ENCODE results near the gene OR10J1.

The OR10J1 gene

GRCh38 chr1:159430985-159431384, 8.5 kb upstream of the OR10J1 start:
- H3K4me3 ChIP-seq (ENCODE audit: low read depth, low read length) = no peak overlapping the region
- TF ChIP-seq CTCF (IDR thresholded peaks at IDR 0.05; ENCODE audit: insufficient read depth, low read depth, low read length, missing control alignments) = no peak
- DNase-seq (ENCODE audit: low read depth) = no peak

- no peak for TF ChIP-seq CTCF (IDR thresholded peaks at IDR 0.05; ENCODE audit: insufficient read depth, low read depth, low read length, missing control alignments)
- H3K4me3 ChIP-seq (ENCODE audit: low read depth, low read length) = no peak within 1 kb of the TSS
- DNase-seq (ENCODE audit: low read depth) = no peak
Observed at GRCh38 chr1:159431904-159432303, 7.6 kb upstream of the OR10J1 start, which contains the start of gene OR10J4. Gene OR10J4 (plus strand): TSS chr1:159432204.

GRCh38 chr1:159436469-159436868, 3.1 kb upstream of the OR10J1 start:
- H3K4me3 ChIP-seq (ENCODE audit: low read depth, low read length) = no peak overlapping the region
- no peak for TF ChIP-seq CTCF (IDR thresholded peaks at IDR 0.05; ENCODE audit: insufficient read depth, low read depth, low read length, missing control alignments)
- no peak for DNase-seq (ENCODE audit: low read depth)

- no peak for TF ChIP-seq CTCF (IDR thresholded peaks at IDR 0.05; ENCODE audit: insufficient read depth, low read depth, low read length, missing control alignments)
- H3K4me3 ChIP-seq (ENCODE audit: low read depth, low read length) = no peak overlapping the region
- DNase-seq (ENCODE audit: low read depth) = no peak
Observed at GRCh38 chr1:159441360-159441759, 1.8 kb downstream of the OR10J1 start.

- DNase-seq (ENCODE audit: low read depth) = no peak
- TF ChIP-seq CTCF (IDR thresholded peaks at IDR 0.05; ENCODE audit: insufficient read depth, low read depth, low read length, missing control alignments) = no peak
Observed at GRCh38 chr1:159442428-159442827, 2.9 kb downstream of the OR10J1 start.

GRCh38 chr1:159443066-159443750, 3.7 kb downstream of the OR10J1 start:
- TF ChIP-seq CTCF (IDR thresholded peaks at IDR 0.05; ENCODE audit: insufficient read depth, low read depth, low read length, missing control alignments) = no peak
- no peak overlapping the region for H3K4me3 ChIP-seq (ENCODE audit: low read depth, low read length)
- no peak for DNase-seq (ENCODE audit: low read depth)

More at GRCh38 chr1:159442428-159442827, 2.9 kb downstream of the OR10J1 start:
- H3K4me3 ChIP-seq (ENCODE audit: low read depth, low read length) = no peak overlapping the region

GRCh38 chr1:159444511-159444910, 5.0 kb downstream of the OR10J1 start:
- no peak overlapping the region for H3K4me3 ChIP-seq (ENCODE audit: low read depth, low read length)
- no peak for TF ChIP-seq CTCF (IDR thresholded peaks at IDR 0.05; ENCODE audit: insufficient read depth, low read depth, low read length, missing control alignments)
- DNase-seq (ENCODE audit: low read depth) = no peak
